Superior temporal gyrus (tissue), 1 donor: Measurements from ENCODE around the gene KCNB1.

ENCODE experiments used
- DNase-seq: peaks from one replicate; pipeline ENCODE4 v3.0.0-alpha.2; 2016; ENCODE audit errors: extremely low spot score

Gene KCNB1

DNA sequence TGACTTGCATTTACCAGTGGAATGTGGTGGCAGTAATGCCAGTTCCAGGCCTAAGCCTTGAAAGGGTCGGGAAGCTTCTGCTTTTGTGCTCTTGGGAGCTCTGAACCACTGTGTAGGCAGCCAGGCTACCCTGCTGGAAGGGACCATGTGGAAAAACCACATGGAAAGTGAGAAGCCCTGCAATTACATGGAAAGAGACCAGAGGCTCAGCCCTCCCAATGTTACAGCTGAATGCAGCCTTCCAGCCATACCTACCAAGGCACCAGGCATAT is 14.9 kb upstream of the KCNB1 start:
- no peak for DNase-seq

DNA sequence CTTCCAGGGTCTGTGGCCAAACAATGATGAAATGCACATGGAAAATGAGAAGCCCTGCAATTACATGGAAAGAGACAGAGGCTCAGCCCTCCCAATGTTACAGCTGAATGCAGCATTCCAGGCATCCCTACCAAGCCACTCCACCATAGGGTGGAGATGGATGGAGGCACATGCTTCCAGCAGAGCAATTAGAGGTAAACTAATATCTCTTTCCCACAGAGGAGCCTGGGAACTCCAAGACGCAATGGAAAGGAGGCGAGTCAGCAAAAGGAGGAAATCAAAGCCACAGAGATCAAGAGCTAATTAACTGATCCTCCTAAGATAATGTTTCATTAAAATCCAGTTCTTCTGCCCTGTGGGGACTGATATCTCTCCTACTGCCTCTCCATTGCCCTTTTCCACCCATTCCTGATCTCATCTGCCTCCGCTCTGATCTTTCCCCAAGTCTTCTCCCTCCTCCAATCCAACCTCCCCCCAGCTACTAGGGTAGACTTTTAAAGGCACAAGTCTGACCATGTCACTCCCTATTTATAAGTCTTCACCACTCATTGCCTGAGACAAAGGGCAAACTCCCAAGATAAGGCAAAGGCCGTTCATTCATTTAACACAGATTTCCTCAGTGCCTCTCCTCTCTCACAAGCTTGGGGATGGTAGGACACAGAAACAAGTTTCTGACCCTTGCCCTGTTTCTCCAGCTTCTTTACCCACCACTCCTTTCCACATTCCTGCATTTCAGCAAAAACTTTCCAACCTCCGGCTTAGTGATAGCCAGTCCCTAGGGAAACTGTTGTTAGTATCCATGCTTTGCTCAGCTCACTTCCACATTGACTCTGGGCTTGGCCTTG is 14.3 kb upstream of the KCNB1 start:
- no peak for DNase-seq

DNA sequence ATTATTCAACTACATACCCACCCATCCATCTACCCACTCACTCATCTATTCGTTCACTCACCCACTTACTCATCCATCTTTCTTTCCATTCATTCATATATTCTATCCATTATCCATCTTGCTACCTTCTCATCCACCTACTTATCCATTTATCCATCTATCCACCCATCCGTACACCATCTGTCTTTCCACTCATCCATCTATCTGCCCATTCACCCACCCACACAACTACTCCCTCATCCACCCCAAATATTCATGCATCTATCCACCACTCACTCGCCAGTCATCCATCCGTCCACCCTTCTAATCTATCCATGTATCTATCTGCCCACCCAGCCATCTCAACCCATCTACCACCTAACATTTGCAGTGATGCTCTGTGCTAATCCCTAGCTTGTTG is 13.6 kb upstream of the KCNB1 start:
- DNase-seq: no peak

GRCh38 chr20:49490689-49491088 is 8.2 kb upstream of the KCNB1 start:
- no peak for DNase-seq

DNA sequence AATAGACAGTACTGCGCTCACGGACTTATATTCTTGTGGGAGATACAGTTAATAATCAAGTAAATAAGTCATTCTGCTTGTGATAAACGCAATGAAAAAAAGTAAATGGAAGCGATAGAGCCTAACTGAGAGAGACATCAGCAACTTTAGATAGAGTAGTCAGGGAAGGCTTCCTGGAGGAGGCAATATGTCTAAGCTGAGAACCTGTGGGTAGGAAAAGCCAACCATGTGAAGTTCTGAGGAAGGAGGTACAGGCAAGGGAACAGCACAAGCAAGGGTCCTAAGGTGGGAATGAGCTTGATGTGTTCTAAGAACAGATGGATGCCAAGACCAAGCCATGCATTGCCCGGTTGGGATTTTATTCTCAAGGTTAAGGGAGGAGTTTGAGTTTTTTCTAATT is 7.2 kb upstream of the KCNB1 start:
- no peak for DNase-seq

DNA sequence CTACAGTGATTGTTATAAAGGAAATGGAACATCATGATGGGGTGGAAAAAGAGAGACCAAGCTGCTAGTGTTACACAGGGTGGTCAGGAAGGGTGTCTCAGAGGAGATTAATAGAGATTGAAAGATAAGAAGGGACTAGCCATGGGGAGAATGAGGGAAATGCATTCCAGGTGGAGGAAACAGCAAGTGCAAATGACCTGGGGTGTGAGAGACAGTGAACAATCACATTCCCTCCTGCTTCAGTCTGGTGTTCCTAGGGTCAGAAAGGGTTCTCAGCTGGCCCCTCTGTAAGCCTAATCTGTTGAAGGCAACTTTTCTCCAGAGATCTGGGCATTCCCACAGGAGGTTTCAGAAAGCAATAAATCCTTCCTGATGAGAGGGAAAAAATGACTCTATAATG is 3.6 kb upstream of the KCNB1 start:
- DNase-seq: no peak

DNA sequence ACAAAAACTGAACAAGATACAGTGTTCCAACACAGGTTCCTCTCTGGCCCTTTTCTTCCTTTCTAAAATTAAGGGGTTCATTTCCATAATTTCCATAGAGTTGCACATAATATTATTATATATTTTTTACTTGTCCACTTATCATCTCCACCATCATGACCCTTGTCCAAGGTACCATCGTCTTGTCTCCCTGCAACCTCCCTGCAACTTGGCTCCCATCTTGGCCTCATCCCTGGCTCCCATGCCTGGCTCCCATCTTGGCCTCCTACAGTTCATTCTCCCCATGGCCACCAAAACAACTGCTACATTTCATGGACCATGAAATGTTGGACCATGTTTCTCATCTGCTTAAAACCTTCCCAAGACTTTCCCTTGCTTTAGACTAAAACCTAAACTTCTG is 3.1 kb upstream of the KCNB1 start:
- no peak for DNase-seq

- DNase-seq: peak; percentile 74
These were observed 2.0 kb upstream of the KCNB1 start for GRCh38 chr20:49484180-49485140.

- no peak for DNase-seq
These were observed 1.2 kb upstream of the KCNB1 start for GRCh38 chr20:49483696-49484123.

GRCh38 chr20:49483018-49483695 is 689 bp upstream of the KCNB1 start:
- DNase-seq: no peak

DNA sequence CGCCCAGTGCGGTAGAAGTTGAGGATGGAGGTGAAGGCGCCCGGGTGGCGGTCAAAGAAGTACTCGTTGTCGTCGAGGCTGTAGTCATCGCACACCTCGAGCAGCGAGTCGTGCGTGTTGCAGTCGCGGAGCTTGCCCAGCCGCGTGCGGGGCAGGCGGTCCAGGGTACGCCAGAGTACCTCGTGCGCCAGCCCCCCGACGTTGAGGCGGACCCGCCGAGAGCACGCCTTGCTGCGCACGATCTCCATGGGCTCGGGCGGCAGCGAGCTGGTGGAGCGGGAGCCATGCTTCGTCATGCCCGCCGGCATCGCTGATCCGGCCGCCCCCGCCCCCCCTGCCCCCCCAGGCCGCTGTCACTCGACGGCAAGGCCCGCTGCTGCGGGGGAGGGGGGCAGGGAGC is 295 bp downstream of the KCNB1 start:
- DNase-seq: no peak

DNA sequence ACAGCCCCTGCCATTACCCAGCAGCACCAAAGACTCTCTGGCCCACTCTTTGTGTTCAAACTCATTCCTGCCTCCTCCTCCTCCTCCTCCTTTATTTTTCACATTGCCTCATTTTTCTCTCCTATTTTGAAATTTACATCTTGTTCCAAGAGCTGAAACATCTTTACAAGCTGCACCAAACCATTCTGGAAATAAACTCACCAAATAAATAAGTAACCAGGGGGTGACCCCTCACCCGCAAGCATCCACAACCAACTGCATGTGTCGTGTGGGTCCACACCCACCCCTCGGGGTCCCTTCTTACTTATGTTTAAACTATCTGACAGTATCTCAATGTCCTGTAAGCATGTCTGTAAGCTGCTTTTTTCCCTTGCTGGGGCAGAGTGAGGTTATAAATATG is 1.4 kb downstream of the KCNB1 start:
- DNase-seq: no peak

GRCh38 chr20:49480236-49480635 is 2.2 kb downstream of the KCNB1 start:
- no peak for DNase-seq

DNA sequence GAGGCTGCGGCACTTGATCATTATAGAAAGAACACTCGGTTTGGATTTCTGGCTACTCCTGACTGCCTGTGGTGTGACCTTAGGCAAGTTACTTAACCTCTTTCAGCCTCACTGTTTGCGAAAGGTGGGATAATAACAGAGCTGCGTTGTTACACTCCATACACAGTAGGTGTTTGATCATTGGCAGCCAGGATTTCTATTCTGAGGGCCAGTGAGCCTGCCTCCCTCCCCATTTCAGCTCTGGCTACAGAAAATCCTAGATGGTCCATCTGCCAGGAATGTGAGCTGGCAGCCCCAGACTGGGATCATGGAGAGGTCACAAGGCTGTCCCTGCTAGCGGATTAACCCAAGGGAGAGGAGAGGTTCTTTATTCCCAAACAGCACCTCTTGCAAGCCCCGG is 2.7 kb downstream of the KCNB1 start:
- DNase-seq: no peak

GRCh38 chr20:49478754-49479689 is 3.4 kb downstream of the KCNB1 start:
- DNase-seq: no peak

- DNase-seq: no peak
These were observed 4.2 kb downstream of the KCNB1 start for GRCh38 chr20:49478266-49478665.

GRCh38 chr20:49477200-49477599 is 5.3 kb downstream of the KCNB1 start:
- DNase-seq: no peak

DNA sequence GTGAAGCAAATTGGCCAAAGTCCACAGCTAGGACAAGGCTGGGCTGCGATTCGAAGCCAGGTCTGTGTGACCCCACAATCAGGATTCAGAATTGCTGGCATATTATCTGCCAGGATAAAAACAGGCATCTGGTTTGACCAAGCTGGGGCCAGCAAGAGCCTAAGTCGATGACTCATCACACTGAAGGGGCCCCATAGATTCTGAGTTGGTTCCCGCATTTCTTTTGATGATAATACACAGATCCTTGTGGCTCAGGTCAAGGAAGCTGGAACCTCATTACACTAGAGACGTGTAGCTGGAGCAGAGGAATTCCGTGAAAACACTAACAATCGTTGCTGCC is 6.5 kb downstream of the KCNB1 start:
- DNase-seq: no peak

DNA sequence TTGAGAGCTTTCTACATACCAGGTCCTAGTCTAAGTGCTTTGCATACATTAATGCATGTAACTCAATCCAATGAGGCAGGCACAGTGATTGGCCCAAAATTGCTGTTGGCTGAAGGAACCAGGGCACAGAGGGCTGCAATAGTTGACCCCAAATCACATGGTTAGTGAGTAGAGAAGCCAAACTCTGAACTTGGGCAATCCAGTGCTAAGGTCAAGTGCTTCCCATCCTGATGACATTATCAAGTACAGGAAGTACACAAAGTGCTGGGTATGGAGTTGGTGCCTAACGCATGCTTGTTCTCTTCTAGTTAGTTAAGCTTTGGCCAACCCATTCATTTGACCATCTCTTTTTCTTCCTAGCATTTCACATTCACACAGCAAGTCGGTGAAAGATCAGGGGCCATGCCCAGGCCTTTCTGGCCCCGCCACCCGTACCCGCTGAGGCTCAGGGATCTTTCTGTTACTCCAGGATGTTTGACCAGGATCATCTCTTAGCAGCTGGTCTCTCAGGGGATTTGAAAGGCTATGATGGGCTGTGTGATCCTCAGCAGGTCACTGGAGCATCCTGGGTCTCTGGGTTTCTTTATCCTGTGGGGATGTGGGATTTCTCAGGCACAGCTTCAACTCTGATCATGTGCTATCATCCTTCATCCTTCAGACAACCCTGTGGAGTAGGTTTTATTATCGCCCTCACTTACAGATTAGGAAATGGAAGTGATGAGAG is 7.0 kb downstream of the KCNB1 start:
- no peak for DNase-seq

GRCh38 chr20:49471397-49471796 is 11.1 kb downstream of the KCNB1 start:
- no peak for DNase-seq

GRCh38 chr20:49470922-49471321 is 11.5 kb downstream of the KCNB1 start:
- DNase-seq: no peak
